Stomach (tissue), 9 donors: ENCODE data around the gene FAM163B. TPM values are rescaled to one million over a fixed set of nuclear protein-coding genes. Genes with fewer than 3 reads are reported as not detected.

Experiments used
- DNase-seq, 2 donors: peaks; one replicate each; pipeline versions ENCODE4 v3.0.0 to v3.0.0-alpha.2; 2013 to 2019
- H3K27ac ChIP-seq, 5 donors: fragments of 200-600 bp in 4 of 5; sonication (generic) in 4 of 5; one replicate each; pipeline ENCODE4 v1.5.1; 2013 to 2019; ENCODE audit warnings: mild to moderate bottlenecking in 1 of 5, moderate library complexity in 1 of 5
- H3K27me3 ChIP-seq, 3 donors: fragments of 200-600 bp; sonication (generic); one replicate each; pipeline ENCODE4 v1.5.1; 2017 to 2019; ENCODE audit warnings: mixed run types in 1 of 3
- H3K36me3 ChIP-seq, 4 donors: fragments of 200-600 bp; sonication (generic); 1 replicate in 3 of 4; 2 replicates in 1 of 4; pipeline ENCODE4 v1.5.1; 2016 to 2019
- H3K4me1 ChIP-seq, 4 donors: fragments of 200-600 bp; sonication (generic); one replicate each; pipeline ENCODE4 v1.5.1; 2016 to 2019
- H3K4me3 ChIP-seq, 4 donors: fragments of 200-600 bp; sonication (generic) in 3 of 4; one replicate each; pipeline ENCODE4 v1.5.1; 2016 to 2019; ENCODE audit warnings: mild to moderate bottlenecking in 1 of 4
- H3K9me3 ChIP-seq, 4 donors: fragments of 200-600 bp; sonication (generic); one replicate each; pipeline ENCODE4 v1.5.1; 2016 to 2019
- CTCF ChIP-seq, 7 experiments: fragments of 450-650 bp in 4 of 7; fragments of 200-600 bp in 3 of 7; sonication (generic) in 3 of 7; IDR thresholded peaks; one replicate each; pipeline ENCODE4 v1.5.1; 2016 to 2019; ENCODE audit warnings: antibody characterized with exemption in 7 of 7, control low read depth in 2 of 7, mild to moderate bottlenecking in 1 of 7
- EP300 ChIP-seq: sonication (generic); formaldehyde crosslinking; IDR thresholded peaks from one replicate; pipeline ENCODE4 v1.6.1; 2017; ENCODE audit warnings: antibody characterized with exemption
- POLR2A ChIP-seq, 4 donors: fragments of 450-650 bp; IDR thresholded peaks; one replicate each; pipeline ENCODE4 v1.6.1; 2016; ENCODE audit warnings: antibody characterized with exemption in 4 of 4, control low read depth in 2 of 4, mild to moderate bottlenecking in 1 of 4, moderate library complexity in 1 of 4
- POLR2AphosphoS5 ChIP-seq, 3 donors: sonication (generic); formaldehyde crosslinking; IDR thresholded peaks; one replicate each; pipeline ENCODE4 v1.6.1; 2016; ENCODE audit warnings: antibody characterized with exemption in 3 of 3
- WGBS, 5 donors: extraction: QIAGEN DNeasy Blood & Tissue Kit in 3 of 5; methylation state at CpG; one replicate each; pipeline versions ENCODE4 v1.1.5 to v1.1.7; 2013 to 2018; 5-methylcytosine and 5-hydroxymethylcytosine counted together
- intact Hi-C: fragments of 100-400 bp; cut with DNase I; formaldehyde crosslinking; loops from one replicate; pipeline ENCODE4 v1.15.1; 2023; ENCODE audit warnings: low total_unique reads
- polyA plus RNA-seq, 3 donors: library from polyadenylated mRNA; stranded (reverse); fragments of 200-250 nt; gene quantifications; one replicate each; pipeline ENCODE4 v1.2.3, GENCODE V29; 2013
- total RNA-seq, 5 donors: library from RNA; depleted of rRNA; stranded (reverse); fragments of >200 nt; gene quantifications; one replicate each; pipeline versions ENCODE4 v1.1.0 to v1.2.3, GENCODE V29; 2014 to 2016
- donor health status: healthy with polysubstance abuse.
- donor health status: Bipolar disorder and iron deficiency.
- donor health status: healthy.

Gene FAM163B
- total and polyA plus RNA-seq, 8 donors, result not detected

GRCh38 chr9:133607381-133607780 is 1.8 kb downstream of the FAM163B start:
- H3K27ac ChIP-seq, result no peak overlapping the region
- TF ChIP-seq POLR2A (IDR thresholded peaks at IDR 0.05), result no peak
- no peak for TF ChIP-seq CTCF (IDR thresholded peaks at IDR 0.05)
- peaks cover 0 to 5% (median 2%) of the 10 kb centered on the region in 4 donors for H3K4me1 ChIP-seq
- no peak for DNase-seq
- H3K9me3 ChIP-seq, result no peaks in the 10 kb centered on the region
- intact Hi-C loops, result no loop called here
- H3K27me3 ChIP-seq, result peaks cover 19 to 100% (median 45%) of the 10 kb centered on the region in 3 donors
- H3K4me3 ChIP-seq, result no peak overlapping the region
- whole genome bisulfite sequencing, 5 donors, result 33 to 100% (median 55%) methylated on average over 1 to 7 of the region's 7 CpGs
- no peaks in the 10 kb centered on the region for H3K36me3 ChIP-seq

GRCh38 chr9:133606708-133607025 is 2.5 kb downstream of the FAM163B start:
- TF ChIP-seq CTCF (IDR thresholded peaks at IDR 0.05) (no peak), POLR2AphosphoS5 (IDR thresholded peaks at IDR 0.05) (no peak), POLR2A (IDR thresholded peaks at IDR 0.05) (no peak), EP300 (no peak)
- no peaks in the 10 kb centered on the region for H3K36me3 ChIP-seq
- intact Hi-C loops, result no loop called here
- DNase-seq, result no peak
- no peak overlapping the region for H3K4me3 ChIP-seq
- H3K9me3 ChIP-seq, result no peaks in the 10 kb centered on the region
- H3K27ac ChIP-seq, result no peak overlapping the region
- H3K4me1 ChIP-seq, result peaks cover 0 to 5% (median 2%) of the 10 kb centered on the region in 4 donors
- peaks cover 19 to 100% (median 52%) of the 10 kb centered on the region in 3 donors for H3K27me3 ChIP-seq
- 44 to 64% (median 58%) methylated on average over 4 to 8 of the region's 8 CpGs for WGBS, 5 donors

GRCh38 chr9:133605856-133606707 is 3.1 kb downstream of the FAM163B start:
- Histone ChIP-seq H3K4me3 (no peak overlapping the region), H3K4me1 (peaks cover 0 to 5% (median 2%) of the 10 kb centered on the region in 4 donors), H3K27ac (no peak overlapping the region), H3K27me3 (peaks cover 19 to 100% (median 54%) of the 10 kb centered on the region in 3 donors), H3K9me3 (no peaks in the 10 kb centered on the region), H3K36me3 (no peaks in the 10 kb centered on the region)
- no peak for DNase-seq
- WGBS, 5 donors, result 65 to 72% (median 66%) methylated on average over 14 to 16 of the region's 16 CpGs
- intact Hi-C loops, result no loop called here
- TF ChIP-seq EP300, result no peak
- TF ChIP-seq POLR2A (IDR thresholded peaks at IDR 0.05), result no peak
- no peak for TF ChIP-seq CTCF (IDR thresholded peaks at IDR 0.05)
- TF ChIP-seq POLR2AphosphoS5 (IDR thresholded peaks at IDR 0.05), result no peak

GRCh38 chr9:133605446-133605845 is 3.7 kb downstream of the FAM163B start:
- peaks cover 0 to 5% (median 2%) of the 10 kb centered on the region in 4 donors for H3K4me1 ChIP-seq
- DNase-seq, result no peak
- H3K36me3 ChIP-seq, result no peaks in the 10 kb centered on the region
- no peak overlapping the region for H3K4me3 ChIP-seq
- WGBS, 5 donors, result 82 to 87% (median 83%) methylated on average over 10 to 17 of the region's 17 CpGs
- no peak for TF ChIP-seq CTCF (IDR thresholded peaks at IDR 0.05)
- TF ChIP-seq EP300, result no peak
- no peak for TF ChIP-seq POLR2A (IDR thresholded peaks at IDR 0.05)
- no peak for TF ChIP-seq POLR2AphosphoS5 (IDR thresholded peaks at IDR 0.05)
- no peak overlapping the region for H3K27ac ChIP-seq
- no peaks in the 10 kb centered on the region for H3K9me3 ChIP-seq
- H3K27me3 ChIP-seq, result peaks cover 17 to 100% (median 54%) of the 10 kb centered on the region in 3 donors
- intact Hi-C loops, result no loop called here
